HG02970 (cell line): ENCODE results near the gene TFIP11.

Experiments
- ATAC-seq: cut with Tn5 transposase; IDR thresholded peaks from one replicate; pipeline ENCODE4 v1.9.1; 2021; ENCODE audit warnings: mild to moderate bottlenecking, moderate library complexity, moderate number of reproducible peaks; ENCODE audit not compliant: unreplicated experiment, low FRiP score

The TFIP11 gene

DNA sequence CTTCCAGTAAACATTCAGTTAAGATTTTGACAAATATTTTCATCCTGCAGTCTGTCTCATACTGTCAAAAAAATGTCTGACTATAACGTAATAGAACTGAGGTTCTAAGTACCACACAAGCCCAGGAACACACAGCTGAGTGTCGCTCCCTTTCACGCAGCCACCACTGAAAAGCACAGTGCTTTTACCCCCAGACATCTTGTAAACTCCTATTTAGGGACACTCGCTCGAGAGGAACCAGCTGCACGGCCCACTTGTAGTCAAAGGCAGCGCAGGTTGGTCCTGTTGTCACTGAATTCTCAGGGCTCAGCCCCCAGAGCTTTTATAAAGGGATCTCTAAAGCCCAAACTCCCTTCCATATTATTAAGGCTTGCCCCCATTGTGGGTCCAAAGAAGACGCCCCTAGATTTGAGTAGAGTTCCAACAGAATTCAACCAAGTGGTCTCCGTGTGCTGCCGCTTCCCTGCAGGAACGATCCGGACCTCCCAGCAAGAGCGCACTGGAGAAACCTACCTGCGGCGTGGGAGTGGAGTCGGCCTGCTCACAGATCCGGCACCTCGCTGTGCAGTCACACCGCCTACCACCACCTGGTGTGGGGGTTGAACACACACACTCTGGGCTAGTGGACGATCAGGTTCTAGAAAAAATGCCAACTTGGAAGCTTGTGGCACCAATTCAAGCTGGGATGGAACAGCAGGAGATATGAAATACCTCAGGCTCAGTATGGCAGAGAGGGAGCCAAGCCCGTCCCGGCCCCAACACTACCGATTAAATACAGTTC lies 59.8 kb downstream of the TFIP11 start:
- ATAC-seq = no peak

DNA sequence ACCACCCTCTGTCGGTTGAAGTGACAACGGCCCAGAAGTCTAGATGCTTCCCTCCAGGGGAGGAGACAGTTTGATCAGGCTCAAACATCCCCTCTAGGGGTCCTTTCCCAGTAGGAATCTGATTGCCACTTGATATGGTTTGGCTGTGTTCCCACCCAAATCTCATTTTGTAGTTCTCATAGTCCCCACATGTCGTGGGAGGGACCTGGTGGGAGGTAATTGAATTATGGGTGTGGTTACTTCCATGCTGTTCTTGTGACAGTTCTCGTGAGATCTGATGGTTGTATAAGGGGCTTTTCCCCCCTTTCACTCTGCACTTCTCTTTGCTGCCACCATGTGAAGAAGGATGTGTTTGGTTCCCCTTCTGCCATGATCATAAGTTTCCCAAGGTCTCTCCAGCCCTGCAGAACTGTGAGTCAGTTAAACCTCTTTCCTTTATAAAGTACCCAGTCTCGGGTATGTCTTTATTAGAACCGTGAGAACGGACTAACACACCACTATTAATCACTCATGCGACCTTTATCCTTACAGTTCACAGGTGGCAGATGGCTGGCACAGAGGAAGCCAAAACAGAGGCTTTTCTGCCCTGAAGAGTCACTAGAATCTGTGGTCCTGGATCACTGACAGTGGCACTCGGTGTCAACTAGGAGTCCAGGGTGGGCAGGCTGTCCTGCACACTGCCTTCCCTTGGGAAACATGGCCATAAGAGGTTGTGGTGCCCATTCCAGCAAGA lies 61.7 kb downstream of the TFIP11 start:
- no peak for ATAC-seq

DNA sequence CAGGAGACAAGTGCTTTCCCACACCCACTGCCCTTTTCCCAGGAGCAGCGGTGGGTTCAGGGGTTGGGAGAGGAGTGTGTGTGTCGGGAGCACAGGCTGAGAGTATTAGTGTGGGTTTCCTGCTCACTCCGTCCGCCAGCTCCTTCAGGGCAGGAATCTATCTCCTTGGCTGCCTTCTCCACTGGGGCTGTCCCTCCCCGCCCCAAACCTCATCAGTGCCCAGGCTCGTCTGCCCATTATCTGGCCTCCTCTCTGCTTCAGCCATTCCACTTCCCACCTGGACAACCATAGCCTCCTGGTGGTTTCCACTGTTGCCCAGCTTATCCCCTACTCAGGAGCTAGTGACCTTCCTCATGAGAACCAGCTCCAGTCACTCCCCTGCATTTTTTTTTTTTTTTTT lies 63.3 kb downstream of the TFIP11 start:
- no peak for ATAC-seq

DNA sequence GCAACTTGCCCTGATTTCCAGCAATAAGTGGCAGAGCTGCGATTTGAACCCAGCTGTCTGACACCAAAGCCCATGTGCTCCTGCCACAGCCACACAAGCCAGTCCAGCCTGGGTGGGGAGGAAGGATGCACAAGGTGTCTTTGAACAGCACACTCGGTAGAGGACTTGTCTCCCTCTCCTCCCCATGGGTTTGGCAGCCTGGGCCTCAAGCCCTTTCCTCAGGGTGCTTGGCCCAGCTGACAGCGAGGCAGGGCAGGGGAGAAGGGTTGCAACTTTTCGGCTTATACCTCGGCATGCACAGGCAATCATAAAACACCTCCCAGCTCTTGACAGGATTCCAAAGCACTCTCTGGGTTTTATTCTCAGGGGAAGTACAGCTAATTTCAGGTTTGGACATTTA lies 63.9 kb downstream of the TFIP11 start:
- ATAC-seq = no peak

DNA sequence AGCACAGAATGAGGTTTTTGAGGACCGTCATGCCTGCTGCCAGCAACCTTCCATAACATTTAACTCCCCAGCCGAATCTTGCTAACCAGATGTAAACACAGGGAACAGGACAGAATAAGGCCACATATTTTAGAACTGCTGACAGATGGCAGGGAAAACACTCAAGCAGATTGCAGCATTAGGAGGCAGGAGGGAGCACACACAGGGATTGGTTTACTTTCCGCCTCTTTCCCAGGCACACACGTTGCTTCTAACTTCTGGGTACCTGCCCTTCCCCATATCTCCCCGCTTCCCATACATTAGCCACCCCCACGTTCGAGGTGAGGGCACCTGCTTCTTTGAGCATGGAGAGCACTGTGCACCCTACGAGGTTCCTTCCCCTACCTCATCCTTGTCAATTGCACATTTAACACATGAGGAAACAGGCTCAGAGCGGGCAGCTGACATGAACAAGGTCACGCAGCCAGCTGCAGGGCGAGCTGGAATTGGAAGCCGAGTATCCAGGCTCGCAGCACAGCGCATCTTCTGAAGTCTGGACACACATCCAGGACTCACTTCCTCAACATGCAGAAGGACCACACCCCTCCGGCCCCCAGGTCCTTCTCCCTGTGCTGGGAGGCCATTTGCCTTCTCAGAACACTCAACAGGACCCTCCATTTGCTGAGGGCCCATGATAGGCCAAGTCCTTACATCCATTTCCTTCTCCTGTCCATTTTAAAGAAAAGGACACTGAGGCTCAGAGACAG lies 64.5 kb downstream of the TFIP11 start:
- no peak for ATAC-seq

DNA sequence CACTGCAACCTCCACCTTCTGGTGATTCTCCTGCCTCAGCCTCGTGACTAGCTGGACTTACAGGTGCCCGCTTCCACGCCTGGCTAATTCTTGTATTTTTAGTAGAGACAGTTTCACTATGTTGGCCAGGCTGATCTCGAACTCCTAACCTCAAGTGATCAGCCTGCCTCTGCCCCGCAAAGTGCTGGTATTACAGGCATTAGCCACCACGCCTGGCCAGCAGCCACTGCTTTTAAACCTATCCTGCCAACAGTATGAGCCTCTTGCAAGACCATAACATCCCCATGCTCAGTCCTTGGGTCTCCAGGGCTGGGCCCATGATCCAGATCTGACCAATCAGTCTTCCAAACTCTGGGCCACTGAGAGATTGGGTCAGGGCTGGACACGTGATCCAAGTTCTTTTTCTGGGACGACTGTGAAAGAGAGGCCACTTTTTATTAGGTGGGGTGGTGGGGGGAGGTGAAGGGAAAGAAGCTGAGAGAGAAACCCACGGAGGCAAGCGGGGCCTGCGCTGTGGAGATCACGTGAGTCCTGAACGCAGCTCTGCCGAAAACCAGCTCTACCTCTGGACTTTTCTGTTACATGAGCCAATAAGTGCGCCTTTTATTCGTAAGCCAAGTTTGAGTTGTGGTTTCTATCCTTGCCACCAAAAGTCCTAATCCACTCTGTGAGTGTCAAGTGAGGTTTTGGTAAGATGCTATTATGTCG lies 65.3 kb downstream of the TFIP11 start:
- ATAC-seq = no peak

DNA sequence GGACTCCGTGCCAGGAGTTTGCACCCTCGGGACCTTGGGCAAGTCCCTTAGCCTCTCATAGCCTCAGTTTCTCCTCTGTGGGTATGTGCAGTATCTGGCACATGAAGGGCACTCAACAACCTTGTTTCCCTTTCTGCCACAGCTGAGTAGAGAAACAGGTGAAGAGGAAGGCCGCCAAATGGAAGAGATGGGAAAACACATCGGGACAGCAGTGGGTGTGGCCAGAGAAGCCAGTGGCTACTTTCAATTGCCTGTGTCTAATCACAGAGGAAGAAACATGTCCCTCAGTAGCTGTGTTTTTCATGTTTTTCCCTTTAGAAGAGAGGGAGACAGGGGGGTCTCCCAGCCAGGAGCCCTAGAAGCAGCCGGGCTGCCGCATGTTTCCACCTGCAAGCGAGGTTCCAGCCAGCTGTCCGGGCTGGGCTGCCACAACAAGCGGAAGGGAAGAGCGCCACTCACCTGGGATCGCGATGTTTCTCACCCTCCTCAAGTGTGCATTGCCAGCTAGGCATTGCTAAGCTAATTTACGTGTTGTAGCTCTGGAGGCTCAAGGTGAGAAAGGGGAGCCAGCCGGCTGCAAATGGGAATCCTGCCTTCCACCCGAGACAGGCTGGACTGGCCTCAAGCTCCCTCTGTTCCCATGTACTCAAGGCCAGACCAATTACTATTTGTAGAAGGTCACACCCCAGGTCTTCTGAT lies 66.5 kb downstream of the TFIP11 start:
- no peak for ATAC-seq

DNA sequence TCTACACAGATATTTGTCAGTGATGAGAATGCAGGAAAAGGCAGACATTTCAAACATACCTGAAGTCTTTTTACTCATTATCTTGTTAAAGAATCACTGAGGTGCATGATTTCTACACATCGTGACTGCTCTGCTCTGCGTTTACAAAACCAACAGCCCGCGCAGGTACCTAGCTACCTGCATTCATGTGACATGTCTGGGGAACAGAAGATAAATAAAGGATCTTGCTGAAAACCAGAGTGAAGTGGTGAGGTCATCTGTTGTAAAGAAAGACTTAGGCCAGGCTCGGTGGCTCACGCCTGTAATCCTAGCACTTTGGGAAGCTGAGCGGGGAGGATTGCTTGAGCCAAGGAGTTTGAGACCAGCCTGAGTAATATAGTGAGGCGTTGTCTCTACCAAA lies 67.5 kb downstream of the TFIP11 start:
- ATAC-seq = no peak

DNA sequence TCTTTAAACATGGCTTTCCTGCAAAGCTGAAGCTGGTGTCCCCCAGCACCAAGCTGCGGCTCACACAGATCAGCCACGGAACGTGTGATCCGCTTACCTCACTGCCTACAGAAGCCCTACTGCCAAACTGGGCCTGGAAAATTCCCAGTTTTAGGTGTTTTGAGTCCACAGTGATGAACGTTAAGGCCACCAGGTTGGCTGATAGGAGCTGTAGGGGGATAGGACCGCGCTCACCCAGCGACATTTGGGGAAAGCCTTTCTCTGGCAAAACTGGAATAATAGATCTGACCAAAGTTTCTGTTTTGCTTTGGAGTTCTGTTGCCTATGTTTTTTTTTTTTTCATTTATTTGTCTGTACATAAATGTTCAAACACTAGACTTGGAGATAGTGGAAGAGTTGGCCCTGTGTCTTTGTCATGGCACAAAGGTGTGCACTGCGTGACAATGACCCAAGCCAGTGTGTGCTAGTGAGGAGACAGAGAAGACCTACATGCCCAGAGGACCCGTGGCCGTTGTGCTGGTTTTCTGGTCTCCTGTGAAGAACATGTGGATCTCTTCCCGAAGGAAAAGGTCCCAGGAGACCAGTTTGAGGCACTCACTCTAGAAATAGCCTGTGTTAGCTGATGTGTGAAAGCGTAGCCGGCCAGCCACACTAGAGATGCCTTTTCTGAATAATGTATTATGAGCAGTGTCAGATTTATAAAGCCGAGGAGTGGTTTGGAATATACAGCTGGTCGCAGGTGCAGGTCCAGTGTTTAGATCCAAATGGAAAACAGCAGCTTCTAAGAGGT lies 68.2 kb downstream of the TFIP11 start:
- no peak for ATAC-seq

DNA sequence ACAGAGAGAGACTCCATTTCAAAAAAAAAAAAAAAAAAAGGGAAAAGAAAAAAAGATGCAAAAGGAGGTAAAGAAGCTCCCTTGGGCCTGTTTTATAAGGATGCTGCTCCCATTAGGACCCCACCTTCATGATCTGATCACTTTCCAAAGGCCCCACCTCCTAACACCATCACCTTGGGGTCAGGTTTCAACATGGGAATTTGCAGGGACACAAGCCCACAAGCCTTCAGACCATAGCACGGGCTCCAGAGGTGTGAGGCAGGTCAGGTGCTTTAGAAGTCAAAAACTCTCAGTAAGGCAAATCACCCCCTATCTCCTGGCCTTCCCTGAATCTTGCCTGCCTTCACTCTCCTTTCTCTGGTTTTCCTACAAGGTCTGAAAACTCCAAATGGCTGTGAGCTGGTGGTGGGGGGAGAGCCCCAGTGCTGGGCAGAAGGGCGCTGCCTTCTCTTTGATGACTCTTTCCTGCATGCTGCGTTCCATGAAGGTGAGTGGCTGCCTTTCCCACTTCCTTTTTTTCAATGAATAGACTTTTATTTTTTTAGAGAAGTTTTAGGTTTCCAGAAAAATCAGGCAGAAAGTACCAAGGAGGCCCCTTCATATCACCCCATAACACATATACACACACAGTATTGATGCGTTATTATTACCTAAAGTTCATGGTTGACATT lies 70.1 kb downstream of the TFIP11 start:
- ATAC-seq = no peak
